PC-3 (cell line): ENCODE results near the gene TFF3. TPM values are rescaled to one million over a fixed set of nuclear protein-coding genes. Genes with fewer than 3 reads are reported as not detected.

Experiments used
- ATAC-seq: fragments of 200-7000 bp; cut with Tn5 transposase; 2 replicates; pipeline ENCODE4 v1.9.1; 2020; ENCODE audit warnings: mild to moderate bottlenecking, moderate library complexity
- BruUV-seq: library from RNA; stranded (reverse); fragments of 400-500 nt; replicated peaks from 2 replicates; lab custom pipeline; 2021; lab: Mats Ljungman, UMichigan
- CTCF ChIA-PET: fragments of 300-600 bp; sonication (Branson Sonifier 250); formaldehyde crosslinking; loops from one replicate; lab custom pipeline; 2022; ENCODE audit warnings: antibody characterized with exemption; lab: Charles Lee
- POLR2A ChIA-PET: fragments of 300-600 bp; sonication (Branson Sonifier 250); formaldehyde crosslinking; loops from one replicate; lab custom pipeline; 2022; ENCODE audit warnings: antibody characterized with exemption; ENCODE audit not compliant: unreplicated experiment; lab: Charles Lee
- DNase-seq: peaks from one replicate; pipeline ENCODE4 v3.0.0-alpha.2; 2015
- H2AFZ ChIP-seq: fragments of 300-600 bp; sonication (generic); 2 replicates; pipeline ENCODE4 v1.6.0; 2016; ENCODE audit warnings: antibody characterized with exemption, low read length
- H3F3A ChIP-seq: fragments of 300-600 bp; sonication (generic); one replicate; pipeline ENCODE4 v1.6.0; 2017; ENCODE audit warnings: antibody characterized with exemption, low read length, control low read depth, mild to moderate bottlenecking; ENCODE audit not compliant: unreplicated experiment
- H3K27ac ChIP-seq: fragments of 300-600 bp; sonication (generic); 2 replicates; pipeline ENCODE4 v1.5.1; 2016; ENCODE audit warnings: mild to moderate bottlenecking, low read length
- H3K27me3 ChIP-seq: fragments of 300-600 bp; sonication (generic); 2 replicates; pipeline ENCODE4 v1.6.1; 2016; ENCODE audit warnings: low read length, mixed read lengths
- H3K36me3 ChIP-seq: fragments of 300-600 bp; sonication (generic); 2 replicates; pipeline ENCODE4 v1.6.1; 2016; ENCODE audit warnings: low read depth, mixed run types, low read length, mixed read lengths
- H3K4me1 ChIP-seq: fragments of 300-600 bp; sonication (generic); 2 replicates; pipeline ENCODE4 v1.5.1; 2016; ENCODE audit warnings: low read length; ENCODE audit not compliant: insufficient read depth
- H3K4me2 ChIP-seq: fragments of 300-600 bp; sonication (generic); 2 replicates; pipeline ENCODE4 v1.6.0; 2016; ENCODE audit warnings: low read length
- H3K4me3 ChIP-seq: fragments of 300-600 bp; sonication (generic); 2 replicates; pipeline ENCODE4 v1.5.1; 2016; ENCODE audit warnings: mild to moderate bottlenecking, low read length, mixed read lengths
- H3K79me2 ChIP-seq: fragments of 300-600 bp; sonication (generic); 2 replicates; pipeline ENCODE4 v1.6.1; 2017; ENCODE audit warnings: low read length, mixed read lengths
- H3K9ac ChIP-seq: fragments of 300-600 bp; sonication (generic); 2 replicates; pipeline ENCODE4 v1.6.0; 2016; ENCODE audit warnings: mild to moderate bottlenecking, low read length
- H3K9me2 ChIP-seq: fragments of 300-600 bp; sonication (generic); replicated peaks from 2 replicates; pipeline ENCODE4 v1.6.1; 2016; ENCODE audit warnings: mixed run types, low read length, mixed read lengths
- H3K9me3 ChIP-seq: fragments of 300-600 bp; sonication (generic); 2 replicates; pipeline ENCODE4 v1.6.1; 2016; ENCODE audit warnings: low read length, mixed read lengths
- H4K20me1 ChIP-seq: fragments of 300-600 bp; sonication (generic); 2 replicates; pipeline ENCODE4 v1.6.1; 2016; ENCODE audit warnings: low read length, mixed read lengths
- CTCF ChIP-seq: fragments of 300-600 bp; sonication (generic); conservative IDR thresholded peaks from 2 replicates; pipeline ENCODE4 v1.5.1; 2017; ENCODE audit warnings: antibody characterized with exemption, low read depth, mild to moderate bottlenecking, low read length
- EZH2 ChIP-seq: fragments of 300-600 bp; sonication (generic); IDR thresholded peaks from one replicate; pipeline ENCODE4 v1.6.1; 2017; ENCODE audit warnings: antibody characterized with exemption, mild to moderate bottlenecking, low read length; ENCODE audit not compliant: unreplicated experiment
- EZH2phosphoT487 ChIP-seq: fragments of 300-600 bp; sonication (generic); IDR thresholded peaks from 2 replicates; pipeline ENCODE4 v1.6.1; 2018; ENCODE audit warnings: mild to moderate bottlenecking, antibody characterized with exemption, low read length, borderline replicate concordance
- intact Hi-C: fragments of 100-400 bp; cut with micrococcal nuclease; formaldehyde crosslinking; loops from 2 replicates; pipeline ENCODE4 v1.9.0; 2023
- total RNA-seq: library from RNA; depleted of rRNA; stranded (reverse); fragments of >200 nt; gene quantifications from 2 replicates; pipeline ENCODE4 v1.2.3, GENCODE V29; 2014

TFF3 gene
- total RNA-seq, 1 experiment from 2014 or later = 2.8 TPM

DNA sequence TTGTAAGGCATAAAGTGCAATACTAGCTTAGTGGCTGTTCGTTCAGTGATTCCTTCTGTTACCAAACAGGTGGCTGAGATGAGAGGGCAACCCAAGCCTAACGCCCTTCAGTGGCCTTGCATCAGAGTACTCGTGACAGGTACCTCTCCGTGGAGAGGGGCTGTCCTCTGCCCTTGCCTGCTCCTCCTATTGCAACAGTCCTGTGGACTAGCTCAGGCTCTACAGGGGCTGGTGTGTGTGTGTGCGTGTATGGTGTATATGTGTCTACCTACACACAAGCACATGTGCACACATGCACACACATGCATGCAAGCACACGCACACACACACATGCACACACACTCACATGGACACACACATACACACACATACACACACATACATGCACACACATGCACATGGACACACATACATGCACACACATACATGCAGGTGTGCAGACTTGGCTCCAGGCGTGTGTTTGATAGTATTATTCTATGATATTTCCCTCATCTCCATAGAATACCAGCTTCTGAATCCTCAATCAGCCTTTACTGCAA, 15.1 kb downstream of the TFF3 start:
- H3K4me1 ChIP-seq = no peaks in the 10 kb centered on the region
- no peaks in the 10 kb centered on the region for H3K9me3 ChIP-seq
- ATAC-seq (no peak), DNase-seq (no peak)
- no peak overlapping the region for H3K4me3 ChIP-seq
- H3F3A ChIP-seq = no peaks in the 10 kb centered on the region
- no peak overlapping the region for H2AFZ ChIP-seq
- H3K36me3 ChIP-seq = no peaks in the 10 kb centered on the region
- ChIA-PET CTCF (no interaction called here), POLR2A (no interaction called here)
- no peak overlapping the region for H3K27ac ChIP-seq
- H3K9ac ChIP-seq = no peak overlapping the region
- no peak overlapping the region for H3K4me2 ChIP-seq
- no peaks in the 10 kb centered on the region for H3K79me2 ChIP-seq
- no TSS peak for BruUV-seq
- H3K27me3 ChIP-seq = no peaks in the 10 kb centered on the region; the same call in 1 of the 2 replicates
- H4K20me1 ChIP-seq = no peaks in the 10 kb centered on the region
- H3K9me2 ChIP-seq = no peaks in the 10 kb centered on the region
- TF ChIP-seq EZH2phosphoT487 = no peak
- no peak for TF ChIP-seq EZH2
- no peak for TF ChIP-seq CTCF
- intact Hi-C loops = no loop called here

GRCh38 chr21:42299324-42300044, 15.7 kb downstream of the TFF3 start:
- no peak for TF ChIP-seq CTCF
- TF ChIP-seq EZH2phosphoT487 = no peak
- no peak for TF ChIP-seq EZH2
- ChIA-PET CTCF (no interaction called here), POLR2A (no interaction called here)
- Histone ChIP-seq H4K20me1 (no peaks in the 10 kb centered on the region), H3K9me2 (no peaks in the 10 kb centered on the region), H2AFZ (no peak overlapping the region), H3K4me3 (no peak overlapping the region), H3K4me2 (no peak overlapping the region), H3F3A (no peaks in the 10 kb centered on the region), H3K9me3 (no peaks in the 10 kb centered on the region), H3K4me1 (no peaks in the 10 kb centered on the region), H3K27me3 (no peaks in the 10 kb centered on the region; the same call in 1 of the 2 replicates), H3K36me3 (no peaks in the 10 kb centered on the region), H3K9ac (no peak overlapping the region), H3K79me2 (no peaks in the 10 kb centered on the region), H3K27ac (no peak overlapping the region)
- intact Hi-C loops = no loop called here
- no peak for DNase-seq
- BruUV-seq = no TSS peak
- ATAC-seq = no peak

DNA sequence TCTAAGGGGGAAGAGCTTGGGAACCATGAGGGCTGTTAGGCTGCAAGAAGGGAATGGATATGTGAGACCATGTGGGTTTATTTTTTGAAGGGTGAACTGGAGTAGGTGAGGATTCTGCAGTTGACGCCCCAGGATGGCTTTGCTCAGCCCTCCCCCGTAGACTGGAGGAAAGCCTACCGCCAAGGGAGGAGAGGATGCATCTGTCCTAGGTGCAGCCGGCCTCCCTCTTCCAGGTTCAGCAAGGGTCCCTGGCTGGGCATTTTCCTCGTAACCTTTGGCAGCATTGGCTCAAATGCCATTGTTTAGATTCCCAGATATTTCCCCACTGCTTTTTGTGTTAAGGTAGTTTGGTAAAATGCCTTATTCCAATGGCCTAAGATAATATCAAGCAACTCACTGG, 16.6 kb downstream of the TFF3 start:
- intact Hi-C loops = no loop called here
- Histone ChIP-seq H3K9ac (no peak overlapping the region), H3F3A (no peaks in the 10 kb centered on the region), H4K20me1 (no peaks in the 10 kb centered on the region), H3K9me2 (no peaks in the 10 kb centered on the region), H3K36me3 (no peaks in the 10 kb centered on the region), H3K4me3 (no peak overlapping the region), H3K79me2 (no peaks in the 10 kb centered on the region), H3K27ac (no peak overlapping the region), H2AFZ (no peak overlapping the region), H3K9me3 (no peaks in the 10 kb centered on the region), H3K4me2 (no peak overlapping the region), H3K27me3 (no peaks in the 10 kb centered on the region; the same call in 1 of the 2 replicates), H3K4me1 (no peaks in the 10 kb centered on the region)
- no TSS peak for BruUV-seq
- DNase-seq (no peak), ATAC-seq (no peak)
- ChIA-PET POLR2A (no interaction called here), CTCF (no interaction called here)
- no peak for TF ChIP-seq EZH2
- TF ChIP-seq CTCF = no peak
- TF ChIP-seq EZH2phosphoT487 = no peak
